ENCODE data around the gene C5orf15. TPM values are rescaled to one million over a fixed set of nuclear protein-coding genes. Genes with fewer than 3 reads are reported as not detected.

The C5orf15 gene
- polyA plus RNA-seq (ENCODE audit: insufficient read length): 56.7 TPM

- DNase-seq: peak; percentile 98
These were observed at the start of gene C5orf15 for GRCh38 chr5:133968204-133968980. TSS of gene C5orf15 (minus strand) at chr5:133968625. CDS start at chr5:133968584, 41 bp downstream.

GRCh38 chr5:134008266-134008749 lies 39.9 kb upstream of the C5orf15 start:
- no peak for DNase-seq

- no peak for DNase-seq
These were observed 39.3 kb upstream of the C5orf15 start for GRCh38 chr5:134007581-134008265.

- DNase-seq: no peak
These were observed 37.7 kb upstream of the C5orf15 start for GRCh38 chr5:134006115-134006514.

- peak; percentile 43 for DNase-seq
These were observed 37.1 kb upstream of the C5orf15 start for GRCh38 chr5:134005417-134006061.

GRCh38 chr5:134004626-134005416 lies 36.4 kb upstream of the C5orf15 start, which contains the start of gene VDAC1:
TSS of gene VDAC1 (minus strand) at chr5:134004975. CDS start at chr5:133993012, 11,963 bp downstream.
- peak; percentile 89 for DNase-seq

- DNase-seq: peak; percentile 61
These were observed 35.6 kb upstream of the C5orf15 start for GRCh38 chr5:134003817-134004625.

- DNase-seq: no peak
These were observed 34.8 kb upstream of the C5orf15 start for GRCh38 chr5:134003064-134003816.

GRCh38 chr5:134001938-134002731 lies 33.7 kb upstream of the C5orf15 start:
- no peak for DNase-seq

GRCh38 chr5:134000696-134001453 lies 32.5 kb upstream of the C5orf15 start:
- DNase-seq: no peak

GRCh38 chr5:134000091-134000511 lies 31.7 kb upstream of the C5orf15 start:
- DNase-seq: peak; percentile 34

- no peak for DNase-seq
These were observed 30.4 kb upstream of the C5orf15 start for GRCh38 chr5:133998807-133999206.

GRCh38 chr5:133998042-133998441 lies 29.6 kb upstream of the C5orf15 start:
- DNase-seq: no peak

- DNase-seq: no peak
These were observed 28.3 kb upstream of the C5orf15 start for GRCh38 chr5:133996683-133997252.

GRCh38 chr5:133995883-133996563 lies 27.6 kb upstream of the C5orf15 start:
- DNase-seq: no peak

GRCh38 chr5:133995341-133995740 lies 26.9 kb upstream of the C5orf15 start:
- DNase-seq: no peak

- DNase-seq: no peak
These were observed 26.5 kb upstream of the C5orf15 start for GRCh38 chr5:133994990-133995333.

All from hindlimb muscle (tissue), 1 donor.